HUDEP-2 (cell line): ENCODE data around the gene SUMF1.

Experiments
- DNase-seq, 76 experiments: peaks; one replicate each; lab custom pipeline; 2025; ENCODE audit not compliant: unreplicated experiment in 76 of 76; lab: John Stamatoyannopoulos, UW

SUMF1 gene

DNA sequence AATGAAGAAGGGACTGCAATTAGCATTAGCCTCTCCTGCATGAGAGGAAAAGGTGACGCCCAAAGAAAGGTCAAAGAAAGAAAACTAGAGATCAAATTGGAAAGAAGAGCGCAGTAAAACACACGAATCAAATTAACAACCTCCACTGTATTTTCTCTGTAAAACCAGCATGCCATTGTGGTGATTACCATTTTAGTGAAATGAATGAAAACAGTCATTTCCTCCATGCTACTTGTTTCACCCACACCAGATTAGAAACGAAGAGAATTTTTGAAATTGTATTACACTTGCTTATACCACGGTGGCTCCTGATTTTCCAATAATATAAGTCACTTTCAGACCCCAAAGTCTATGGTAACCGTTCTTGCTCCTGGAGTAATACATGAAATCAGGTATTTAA is 71.6 kb downstream of the SUMF1 start:
- DNase-seq = no peak

DNA sequence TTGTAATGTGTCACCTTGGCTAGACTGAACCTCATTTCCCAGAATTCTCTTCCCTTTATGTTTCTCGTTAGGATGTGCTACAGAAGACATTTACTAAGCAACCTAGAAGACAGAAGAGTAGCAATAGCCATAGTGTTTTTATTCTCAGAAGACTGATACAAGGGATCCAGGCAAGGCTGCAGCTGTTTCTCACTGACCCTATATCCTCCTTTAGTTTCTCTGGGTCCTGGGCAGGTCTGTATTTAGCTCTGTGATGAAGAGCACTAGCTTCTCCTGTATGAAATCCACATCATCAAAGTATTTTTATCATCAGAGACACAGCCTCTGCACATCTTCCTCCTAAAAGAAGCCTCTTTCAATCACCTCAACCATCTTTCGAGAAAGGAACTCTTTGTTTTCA is 72.5 kb downstream of the SUMF1 start:
- no peak for DNase-seq

DNA sequence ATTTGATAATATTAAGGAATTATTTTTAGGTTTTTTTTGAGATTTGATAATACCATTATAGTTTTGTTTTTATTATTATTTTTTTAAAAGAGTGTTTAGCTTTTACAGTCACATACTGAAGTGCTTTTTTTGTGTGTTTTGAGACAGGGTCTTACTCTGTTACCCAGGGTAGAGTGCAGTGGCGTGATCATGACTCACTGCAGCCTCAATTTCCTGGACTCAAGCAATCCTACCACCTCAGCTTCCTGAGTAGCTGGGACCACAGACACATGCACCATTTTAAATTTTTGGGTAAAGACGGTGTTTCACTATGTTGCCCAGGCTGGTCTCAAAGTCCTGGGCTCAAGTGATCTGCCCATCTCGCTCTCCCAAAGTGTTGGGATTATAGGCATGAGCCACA is 73.0 kb downstream of the SUMF1 start:
- no peak for DNase-seq

DNA sequence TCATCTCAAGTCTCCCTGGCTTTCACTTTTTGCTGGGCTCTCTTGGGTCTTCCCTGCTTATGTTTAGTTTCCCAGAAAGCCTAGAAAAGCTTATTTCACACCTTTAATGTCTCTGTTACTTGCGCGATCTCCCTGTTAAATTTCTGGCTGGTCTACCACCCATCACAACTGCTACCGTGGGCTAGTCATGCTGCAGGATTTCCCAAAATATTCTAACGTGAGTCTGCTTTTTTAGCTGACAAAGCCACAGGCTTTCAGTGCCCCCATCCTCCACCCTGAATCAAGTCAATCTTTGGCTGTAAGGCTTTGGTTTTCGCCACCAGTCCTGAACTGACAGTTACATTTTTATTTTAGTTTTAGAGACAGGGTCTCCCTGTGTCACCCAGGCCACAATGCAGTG is 74.1 kb downstream of the SUMF1 start:
- no peak for DNase-seq

DNA sequence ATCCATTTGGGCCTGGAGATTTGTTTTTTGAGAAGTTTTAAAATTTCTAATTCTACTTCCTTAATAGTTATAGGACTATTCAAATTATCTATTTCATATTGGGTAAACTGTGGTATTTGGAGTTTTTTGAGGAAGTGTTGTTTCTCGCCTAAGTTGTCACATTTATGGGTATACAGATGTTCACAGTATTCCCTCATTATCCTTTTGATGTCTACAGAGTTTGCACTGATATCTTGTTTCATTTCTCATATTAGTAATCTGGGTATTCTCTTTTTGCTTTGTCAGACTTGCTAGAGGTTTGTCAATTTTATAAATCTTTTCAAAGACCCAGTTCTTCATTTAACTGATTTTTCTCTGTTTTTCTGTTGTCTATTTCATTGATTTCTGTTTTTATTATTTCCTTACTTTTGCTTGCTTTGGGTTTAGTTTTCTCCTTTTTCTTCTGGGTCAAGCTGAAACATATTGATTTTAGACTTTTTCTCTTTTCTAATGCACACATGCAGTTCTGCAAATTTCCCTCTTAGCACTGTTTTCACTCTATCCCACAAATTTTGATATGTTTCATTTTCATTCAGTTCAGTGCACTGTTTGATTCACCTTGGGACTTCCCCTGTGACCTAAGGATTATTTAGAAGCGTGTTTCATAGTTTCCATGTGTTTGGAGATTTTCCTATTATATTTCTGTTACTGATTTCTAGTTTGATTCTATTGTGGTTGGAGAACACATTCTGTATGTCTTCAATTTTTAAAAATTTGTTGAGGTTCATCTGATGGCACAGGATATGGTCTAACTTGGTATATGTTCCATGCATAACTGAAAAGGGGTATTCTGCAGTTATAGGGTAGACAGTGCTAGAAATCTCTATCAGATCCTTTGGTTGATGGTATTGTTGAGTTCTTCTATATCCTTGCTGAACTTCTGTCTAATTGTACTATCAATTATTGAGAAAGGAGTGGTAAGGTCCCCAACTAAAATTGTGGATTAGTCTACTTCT is 79.6 kb downstream of the SUMF1 start:
- no peak for DNase-seq

DNA sequence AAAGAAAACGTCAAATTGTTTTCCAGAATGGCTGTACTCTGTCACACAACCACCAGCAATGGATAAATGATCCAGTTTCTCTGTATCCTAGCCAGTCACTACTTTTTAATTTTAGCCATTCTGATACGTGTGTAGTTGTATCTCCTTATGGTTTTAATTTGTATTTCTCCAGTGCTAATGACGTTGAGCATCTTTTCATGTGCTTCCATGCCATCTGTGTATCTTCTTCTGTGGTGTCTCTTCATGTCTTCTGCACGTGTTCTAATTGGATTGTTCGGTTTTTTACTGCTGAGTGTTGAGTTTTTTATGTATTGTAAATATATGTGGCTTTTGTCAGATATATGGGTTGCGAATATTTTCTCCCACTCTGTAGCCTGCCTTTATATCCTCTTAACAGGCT is 81.9 kb downstream of the SUMF1 start:
- no peak for DNase-seq

DNA sequence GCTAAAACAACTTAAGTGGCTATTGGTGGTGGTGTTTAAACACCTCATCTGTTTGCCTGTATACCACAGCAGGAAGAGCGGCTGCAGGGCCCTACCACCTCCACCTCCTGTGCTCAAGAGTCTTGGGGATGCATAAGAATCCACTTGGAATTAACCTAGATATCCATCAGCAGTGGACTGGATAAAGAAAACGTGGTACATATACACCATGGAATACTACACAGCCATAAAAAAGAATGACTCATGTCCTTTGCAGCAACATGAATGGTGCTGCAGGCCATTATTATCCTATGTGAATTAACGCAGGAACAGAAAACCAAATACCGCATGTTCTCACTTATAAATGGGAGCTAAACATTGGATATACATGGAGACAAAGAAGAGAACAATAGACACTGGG is 87.1 kb downstream of the SUMF1 start:
- no peak for DNase-seq

DNA sequence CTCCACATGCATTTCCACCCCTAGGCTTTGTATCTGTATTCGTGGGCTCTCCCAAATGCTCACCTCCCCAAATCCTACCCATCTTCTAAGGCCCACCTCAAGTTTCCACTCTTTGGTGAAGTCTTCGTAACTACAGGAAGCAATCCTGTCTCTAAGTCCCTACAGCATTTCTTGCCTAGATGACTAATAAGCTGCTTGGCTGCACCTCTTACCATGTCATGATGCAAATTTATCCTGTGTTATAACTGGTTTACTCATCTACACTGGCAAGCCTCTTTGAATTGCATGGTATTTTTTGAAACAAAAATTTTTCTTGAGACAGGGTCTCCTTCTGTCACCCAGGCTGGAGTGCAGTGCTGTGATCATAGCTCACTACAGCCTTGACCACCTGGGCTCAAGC is 90.6 kb downstream of the SUMF1 start:
- no peak for DNase-seq

DNA sequence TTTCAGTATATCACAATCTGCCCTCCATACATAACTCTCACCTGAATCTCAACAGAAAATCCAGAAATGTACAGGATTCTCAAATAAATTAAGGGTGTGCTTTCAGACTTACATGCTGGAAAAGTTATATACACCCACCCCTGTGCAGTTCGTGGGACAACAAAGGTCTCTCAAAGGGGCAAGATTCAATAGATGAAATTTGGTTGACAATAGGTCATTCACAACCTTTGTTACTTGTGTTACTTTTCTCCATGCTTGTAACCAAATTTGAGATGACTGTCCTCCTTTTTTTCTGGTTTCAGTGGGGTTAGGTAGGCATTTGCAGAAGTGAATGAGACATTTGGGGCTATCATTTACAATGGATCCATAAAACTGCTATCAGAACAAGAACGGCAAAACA is 91.2 kb downstream of the SUMF1 start:
- no peak for DNase-seq

DNA sequence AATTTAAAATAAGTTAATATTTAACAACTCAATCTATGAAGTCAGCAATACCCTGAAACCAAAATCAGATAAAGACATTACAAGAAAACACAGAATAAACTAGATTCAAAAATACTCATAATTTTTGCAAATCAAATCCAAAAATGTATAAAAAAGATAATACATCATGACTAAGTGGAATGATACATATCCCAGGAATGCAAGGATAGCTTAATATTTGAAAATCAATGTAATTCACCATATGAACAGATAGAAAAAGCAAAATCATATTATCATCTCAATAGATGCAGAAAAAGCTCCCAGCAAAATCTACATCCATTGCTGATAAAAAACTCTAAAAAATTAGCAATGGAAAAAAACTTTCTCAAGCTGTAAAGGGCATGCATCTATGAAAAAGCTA is 93.4 kb downstream of the SUMF1 start:
- DNase-seq = no peak

DNA sequence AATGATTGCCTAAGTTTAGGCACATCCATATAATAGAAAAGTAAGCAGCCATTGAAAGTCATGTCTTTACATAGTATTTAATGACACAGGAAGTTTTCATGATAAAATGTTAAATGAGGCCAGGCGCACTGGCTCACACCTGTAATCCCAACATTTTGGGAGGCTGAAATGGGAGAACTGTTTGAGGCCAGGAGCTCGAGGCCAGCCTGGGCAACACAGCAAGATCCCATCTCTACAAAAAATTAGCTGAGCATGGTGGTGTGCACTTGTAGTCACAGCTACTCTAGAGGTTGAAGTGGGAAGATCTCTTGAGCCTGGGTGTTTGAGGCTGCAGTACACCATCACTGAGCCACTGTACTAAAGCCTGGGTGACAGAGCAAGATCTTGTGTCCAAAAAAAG is 104.5 kb downstream of the SUMF1 start:
- DNase-seq = no peak

DNA sequence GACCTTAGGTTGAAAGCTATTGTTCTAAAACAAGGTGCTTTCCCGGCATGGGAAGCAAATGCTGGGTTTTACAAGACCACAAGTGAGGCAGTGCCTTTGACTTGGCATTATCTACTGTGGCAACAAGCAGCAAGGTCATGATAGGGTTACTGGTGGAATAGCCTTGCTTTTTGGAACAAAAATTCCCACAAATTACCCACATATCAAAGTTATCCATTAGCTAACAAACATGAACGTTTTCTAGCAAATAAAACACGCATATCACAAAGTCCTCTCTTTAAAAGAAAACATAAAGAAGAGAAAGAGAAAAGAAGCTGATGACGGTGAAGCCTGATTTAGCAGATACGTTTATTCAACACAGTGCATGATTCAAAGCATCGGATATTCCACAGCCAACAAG is 106.3 kb downstream of the SUMF1 start:
- no peak for DNase-seq

DNA sequence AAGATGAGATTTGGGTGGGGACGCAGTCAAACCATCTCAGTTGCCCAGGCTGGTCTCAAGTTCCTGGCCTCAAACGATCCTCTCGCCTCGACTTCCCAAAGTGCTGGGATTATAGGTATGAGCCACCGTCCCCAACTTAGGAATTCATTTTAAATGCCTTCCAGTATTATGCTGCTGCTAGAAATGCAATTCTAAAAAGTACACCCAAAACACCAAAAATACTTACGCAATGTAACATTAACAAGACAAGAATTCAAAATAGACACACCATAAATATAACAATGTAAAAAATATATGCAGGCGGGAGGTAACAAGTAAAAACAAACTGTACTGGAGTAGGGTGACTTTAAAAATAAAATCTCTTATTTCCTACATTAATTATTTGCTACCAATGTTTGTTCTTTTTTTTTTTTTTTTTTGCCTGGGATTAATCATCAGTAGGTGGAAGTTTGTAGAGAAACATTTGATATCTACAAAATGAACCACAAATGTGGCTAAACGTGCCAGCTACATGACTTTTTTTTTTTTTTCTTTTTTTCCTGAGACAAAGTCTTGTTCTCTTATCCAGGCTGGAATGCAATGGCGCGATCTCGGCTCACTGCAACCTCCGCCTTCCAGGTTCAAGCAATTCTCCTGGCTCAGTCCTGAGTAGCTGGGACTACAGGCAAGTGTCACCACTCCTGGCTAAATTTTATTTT is 107.1 kb downstream of the SUMF1 start:
- DNase-seq = no peak

DNA sequence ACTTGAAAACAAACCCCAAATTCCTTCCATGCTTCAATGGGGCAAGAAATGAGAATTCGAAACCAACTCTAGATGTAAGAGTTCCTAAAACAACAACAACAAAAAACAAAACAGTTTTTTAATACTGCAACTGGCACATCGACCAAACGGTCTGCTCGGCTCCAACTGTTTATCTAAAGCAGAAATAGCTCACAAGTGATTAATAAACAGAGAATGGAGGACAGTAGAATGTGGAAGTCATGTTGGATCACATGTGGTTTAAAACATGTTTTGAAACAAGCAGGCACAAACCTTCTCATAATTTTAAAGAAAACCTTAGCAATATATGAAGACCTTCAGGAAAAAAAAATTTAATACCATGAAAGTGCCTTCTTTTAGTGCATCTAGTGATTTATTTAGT is 108.8 kb downstream of the SUMF1 start:
- DNase-seq = no peak

DNA sequence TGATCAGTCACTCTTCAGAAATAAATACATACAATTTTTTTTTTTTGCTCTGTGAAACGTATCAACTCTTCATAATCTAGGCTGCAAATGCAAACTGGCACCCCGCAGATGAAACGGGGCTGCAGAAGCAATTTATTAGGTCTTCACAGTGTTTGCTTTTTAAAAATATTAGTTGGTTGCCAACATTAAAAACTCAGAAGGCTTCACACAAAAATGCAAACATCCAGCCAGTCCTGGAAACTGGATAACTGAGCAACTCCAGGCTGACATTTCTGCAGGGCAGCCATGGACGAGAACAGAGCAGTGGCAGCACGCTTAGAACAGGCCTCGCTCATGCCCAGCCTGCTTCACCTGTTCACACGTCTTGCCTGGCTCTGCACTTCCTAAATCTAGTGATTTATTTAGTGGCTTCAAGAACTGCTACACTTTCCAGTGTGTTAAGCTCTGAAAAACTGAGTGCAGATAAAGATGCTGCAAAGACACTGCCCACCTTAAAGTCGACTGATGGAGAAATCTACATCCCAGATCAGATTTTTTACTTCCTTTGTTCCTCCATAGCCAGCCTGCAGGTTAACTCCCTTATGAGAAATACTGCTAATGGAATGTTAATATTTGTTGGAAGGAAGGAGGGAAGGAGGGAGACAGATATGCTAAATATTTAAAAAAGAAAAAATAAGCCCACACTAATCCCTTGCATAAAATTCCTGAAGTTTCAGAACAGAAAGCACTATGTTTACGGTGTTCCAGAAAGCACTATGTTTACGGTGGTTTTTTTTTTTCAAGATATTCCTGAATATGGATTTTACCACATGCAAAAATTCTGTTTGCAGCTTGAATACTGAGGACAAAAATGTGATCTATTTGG is 110.3 kb downstream of the SUMF1 start:
- no peak for DNase-seq

DNA sequence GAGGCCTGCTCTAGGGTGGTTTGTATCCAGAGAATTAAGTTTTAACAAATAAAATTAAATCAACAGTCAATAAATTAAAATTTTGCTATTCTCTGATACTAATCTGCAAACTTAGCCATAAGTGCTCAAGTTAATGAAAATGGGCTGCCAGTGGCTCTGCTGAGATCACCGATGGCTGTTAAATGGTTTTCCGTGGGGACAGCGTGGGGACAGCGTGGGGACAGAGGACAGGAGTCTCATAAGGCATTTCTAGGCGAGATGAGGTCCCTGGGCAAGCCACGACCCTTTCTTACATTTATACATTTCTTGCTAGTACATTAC is 110.9 kb downstream of the SUMF1 start:
- DNase-seq = no peak

DNA sequence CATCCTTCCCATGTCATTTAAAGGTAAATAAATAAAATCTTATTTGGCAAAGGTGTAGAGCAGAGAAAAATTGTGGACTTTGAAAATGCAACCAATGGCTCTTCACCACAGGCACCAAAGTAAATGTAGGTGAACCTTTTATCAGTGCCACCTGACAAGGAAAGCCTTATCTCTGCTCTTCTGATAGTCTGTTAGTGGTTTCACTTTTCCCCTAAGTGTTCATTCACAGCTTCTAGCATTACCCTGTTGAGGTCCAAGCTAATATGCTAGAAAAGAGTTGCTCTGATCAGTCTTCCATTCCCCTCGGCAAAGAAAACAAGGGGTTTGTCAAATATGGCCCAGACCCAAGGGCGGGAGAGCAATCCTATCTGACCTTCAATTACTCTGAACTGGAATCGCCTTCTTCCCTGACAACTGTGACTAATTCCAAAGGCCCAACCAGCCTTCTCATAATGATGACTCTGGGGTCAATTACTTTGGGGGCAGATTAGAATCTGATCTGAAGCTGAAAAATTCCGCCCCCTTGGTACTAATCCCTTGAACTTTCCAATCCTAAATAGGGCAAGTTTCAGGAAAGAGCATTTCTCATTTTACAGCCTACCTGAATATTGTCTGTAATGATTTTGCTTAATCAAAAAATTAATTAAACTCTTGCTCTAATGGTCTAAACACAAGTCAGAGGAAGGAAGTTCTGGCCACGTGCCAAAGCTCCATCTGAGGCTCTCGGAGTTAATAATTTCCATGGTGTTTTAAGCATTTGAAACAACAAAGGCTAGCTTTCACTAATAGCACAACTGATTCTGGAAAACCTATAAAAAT is 111.5 kb downstream of the SUMF1 start:
- DNase-seq = peak in 9 of 76 experiments; percentile 2 to 39 (median 13)

DNA sequence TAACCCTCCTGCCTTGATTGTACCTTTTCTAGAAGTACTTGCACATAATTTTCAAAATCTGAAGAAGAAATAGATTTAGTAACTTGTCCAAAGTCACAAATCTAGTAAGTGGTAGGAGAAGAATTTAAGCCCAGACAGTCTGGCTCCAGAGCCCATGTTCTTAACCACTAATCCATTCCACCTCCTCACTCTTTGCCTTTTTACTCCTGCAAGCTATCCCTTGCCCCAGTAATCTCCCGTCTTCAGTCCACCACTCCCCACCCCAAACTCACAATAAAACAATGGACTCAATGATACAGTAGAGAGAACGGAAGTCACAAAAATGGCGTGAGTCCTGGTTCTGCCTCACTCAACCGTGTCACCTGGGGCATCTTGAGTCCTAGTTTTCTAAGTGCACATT is 115.2 kb downstream of the SUMF1 start:
- DNase-seq = no peak

DNA sequence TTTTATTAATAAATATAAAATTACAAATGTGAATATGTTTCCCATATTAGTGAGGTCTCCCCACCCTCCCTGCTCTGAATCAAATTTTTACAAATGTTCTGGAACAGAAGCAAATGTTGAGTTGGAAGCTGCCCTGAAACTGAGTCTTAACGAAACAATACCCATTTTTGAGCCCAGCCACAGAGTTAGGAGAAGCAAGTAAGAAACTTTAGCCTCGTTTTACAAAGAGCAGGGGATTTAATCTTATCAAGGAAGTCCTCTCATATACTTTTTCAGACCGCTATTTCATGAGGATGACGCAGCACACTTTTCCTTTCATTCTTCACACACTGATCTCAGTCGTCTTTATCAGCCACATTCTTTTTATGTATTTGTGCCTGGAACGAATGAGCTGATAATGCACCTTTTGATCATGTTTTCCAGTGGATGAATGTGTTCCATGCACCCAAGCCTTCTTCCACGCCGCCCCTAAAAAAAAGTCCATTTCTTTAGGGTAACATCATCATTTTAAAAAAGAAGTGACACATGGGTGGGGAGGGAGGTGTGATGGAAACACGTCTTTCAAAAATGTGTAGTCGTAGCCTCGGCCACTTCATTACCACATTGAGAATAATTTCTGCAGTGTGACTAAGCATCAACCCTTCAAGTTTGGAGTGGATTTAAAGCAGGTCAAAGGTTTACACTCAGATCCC is 115.8 kb downstream of the SUMF1 start:
- peak in 14 of 76 experiments; percentile 2 to 58 (median 21) for DNase-seq

DNA sequence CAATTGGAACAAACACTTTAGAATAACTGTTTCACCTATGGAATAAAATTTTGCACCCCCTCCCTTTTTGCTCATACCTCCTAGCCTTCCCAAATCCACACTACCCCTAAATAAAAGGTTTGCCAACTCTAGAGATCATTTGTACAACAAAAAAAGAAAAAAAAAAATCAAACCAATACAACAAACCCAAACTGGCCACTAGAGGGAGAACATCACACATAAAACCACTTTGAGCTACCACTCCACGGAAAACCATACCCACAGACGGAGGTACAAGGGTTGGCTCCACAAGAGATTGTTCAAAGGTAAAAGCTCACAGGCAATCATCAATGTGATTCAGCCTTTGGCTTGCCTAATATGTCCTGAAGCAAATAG is 116.3 kb downstream of the SUMF1 start:
- peak in 45 of 76 experiments; percentile 3 to 70 (median 29) for DNase-seq
